HepG2 (cell line): ENCODE measurements around the gene TM4SF1. TPM values are rescaled to one million over a fixed set of nuclear protein-coding genes. Genes with fewer than 3 reads are reported as not detected.
A peak's percentile ranks its signal among the peaks of the same experiment; 100 is the strongest.

ENCODE experiments used
- ATAC-seq: fragments of 200-7000 bp; cut with Tn5 transposase; 3 replicates; pipeline ENCODE4 v1.9.1; 2020; ENCODE audit warnings: mild to moderate bottlenecking, moderate library complexity
- BruUV-seq: library from RNA; stranded (reverse); fragments of 400-500 nt; replicated peaks from 2 replicates; lab custom pipeline; 2021; lab: Mats Ljungman, UMichigan
- CTCF ChIA-PET: fragments of 300-600 bp; formaldehyde crosslinking; extraction: SDS; loops from one replicate; lab custom pipeline; 2021; ENCODE audit warnings: low total read pairs, inconsistent platforms, low intra/inter-chr PET ratio; lab: Yijun Ruan, JAX
- POLR2A ChIA-PET: fragments of 350-600 bp; sonication (Branson Sonifier 250); formaldehyde crosslinking; loops from one replicate; lab custom pipeline; 2020; ENCODE audit warnings: antibody characterized with exemption, inconsistent platforms; lab: Yijun Ruan, JAX
- DNase-seq: peaks from one replicate; pipeline ENCODE4 v3.0.0-alpha.2; 2015; ENCODE audit warnings: low spot score
- FAIRE-seq: peaks from 3 replicates; lab custom pipeline; 2011; peaks lifted over from hg19 to GRCh38; lab: Jason Lieb, UNC
- H2AFZ ChIP-seq: one replicate; pipeline ENCODE4 v1.6.1; 2011; ENCODE audit warnings: low read length, inconsistent platforms
- H3K27ac ChIP-seq: fragments of 300-600 bp; 3 replicates; pipeline ENCODE4 v1.8.0; 2011; ENCODE audit warnings: mixed run types, mild to moderate bottlenecking, mixed read lengths, low read length, inconsistent platforms; ENCODE audit not compliant: insufficient read depth; ENCODE audit errors: extremely low read length
- H3K27me3 ChIP-seq, 2 experiments: fragments of 200-600 bp in 1 of 2; 2 replicates in 1 of 2; 3 replicates in 1 of 2; pipeline versions ENCODE4 v1.6.0 to v1.8.0; 2011; ENCODE audit warnings: low read length in 2 of 2, mild to moderate bottlenecking in 2 of 2, moderate library complexity in 2 of 2, inconsistent platforms in 1 of 2; ENCODE audit not compliant: insufficient read depth in 2 of 2, control insufficient read depth in 1 of 2
- H3K36me3 ChIP-seq, 2 experiments: fragments of 200-600 bp in 1 of 2; replicated peaks in 1 of 2; 2 replicates in 1 of 2; 3 replicates in 1 of 2; pipeline versions ENCODE4 v1.5.1 to v1.8.0; 2011; ENCODE audit warnings: low read length in 2 of 2, inconsistent platforms in 1 of 2; ENCODE audit not compliant: insufficient read depth in 2 of 2, control insufficient read depth in 1 of 2
- H3K4me1 ChIP-seq: 2 replicates; pipeline ENCODE4 v1.5.1; 2012; ENCODE audit warnings: low read length, inconsistent platforms; ENCODE audit not compliant: insufficient read depth
- H3K4me2 ChIP-seq: 2 replicates; pipeline ENCODE4 v1.6.0; 2011; ENCODE audit warnings: low read depth, low read length, inconsistent platforms
- H3K4me3 ChIP-seq, 3 experiments: fragments of 200-600 bp in 1 of 3; sonication (generic), shearing (Covaris generic) in 1 of 3; replicated peaks in 1 of 3; 2 replicates each; pipeline ENCODE4 v1.5.1; 2011 to 2016; ENCODE audit warnings: low read length in 3 of 3, inconsistent platforms in 2 of 3, low read depth in 2 of 3, mild to moderate bottlenecking in 2 of 3, control low read depth in 1 of 3, mixed read lengths in 1 of 3; ENCODE audit not compliant: insufficient read depth in 1 of 3
- H3K79me2 ChIP-seq: one replicate; pipeline ENCODE4 v1.6.1; 2011; ENCODE audit warnings: low read length, inconsistent platforms; ENCODE audit not compliant: insufficient read depth
- H3K9ac ChIP-seq: 2 replicates; pipeline ENCODE4 v1.6.0; 2011; ENCODE audit warnings: mild to moderate bottlenecking, low read depth, low read length, inconsistent platforms; ENCODE audit not compliant: insufficient read depth
- H3K9me3 ChIP-seq: 2 replicates; pipeline ENCODE4 v1.5.1; 2012; ENCODE audit warnings: mild to moderate bottlenecking, low read length
- H4K20me1 ChIP-seq: 2 replicates; pipeline ENCODE4 v1.6.0; 2011; ENCODE audit warnings: inconsistent platforms, mild to moderate bottlenecking, low read length, moderate library complexity; ENCODE audit not compliant: insufficient read depth
- ATF1 ChIP-seq: IDR thresholded peaks from 2 replicates; pipeline ENCODE4 v1.6.1; 2016; ENCODE audit warnings: mild to moderate bottlenecking, control low read depth
- FOXA1 ChIP-seq, 2 experiments: fragments of 450-650 bp in 1 of 2; sonication (generic) in 1 of 2; formaldehyde crosslinking in 1 of 2; IDR thresholded peaks; 2 replicates each; pipeline versions ENCODE4 v1.4.0 to v1.6.1; 2016 to 2020; ENCODE audit warnings: missing genetic modification reagents in 1 of 2
- KIAA2018 ChIP-seq: sonication (generic); formaldehyde crosslinking; IDR thresholded peaks from 2 replicates; pipeline ENCODE4 v1.5.0; 2020; ENCODE audit warnings: mild to moderate bottlenecking, missing genetic modification reagents, borderline replicate concordance
- PAF1 ChIP-seq: IDR thresholded peaks from 2 replicates; pipeline ENCODE4 v1.6.1; 2016; ENCODE audit warnings: missing genetic modification reagents, missing compliant biosample characterization
- PREB ChIP-seq: sonication (generic); formaldehyde crosslinking; IDR thresholded peaks from 2 replicates; pipeline ENCODE4 v1.4.0; 2020; ENCODE audit warnings: missing genetic modification reagents
- RARG ChIP-seq: sonication (generic); formaldehyde crosslinking; IDR thresholded peaks from 2 replicates; pipeline ENCODE4 v1.4.0; 2020; ENCODE audit warnings: low read depth, mild to moderate bottlenecking, missing genetic modification reagents
- SNAI1 ChIP-seq: sonication (generic); formaldehyde crosslinking; IDR thresholded peaks from 2 replicates; pipeline ENCODE4 v1.5.0; 2020; ENCODE audit warnings: mild to moderate bottlenecking, missing genetic modification reagents, borderline replicate concordance
- ZNF326 ChIP-seq: sonication (generic); formaldehyde crosslinking; IDR thresholded peaks from 2 replicates; pipeline ENCODE4 v1.4.0; 2020; ENCODE audit warnings: missing genetic modification reagents, borderline replicate concordance
- ZNF619 ChIP-seq: sonication (generic); formaldehyde crosslinking; IDR thresholded peaks from 2 replicates; pipeline ENCODE4 v1.4.0; 2020; ENCODE audit warnings: mild to moderate bottlenecking, missing genetic modification reagents
- WGBS: methylation state at CpG from one replicate; pipeline ENCODE4 v1.1.6; 2017; ENCODE audit warnings: low lambda C conversion rate; 5-methylcytosine and 5-hydroxymethylcytosine counted together
- in situ Hi-C: cut with HindIII; loops from 2 replicates; pipeline ENCODE4 v1.10.0; 2017; ENCODE audit warnings: low pct_unique_long_range_greater_than_20kb; ENCODE audit not compliant: extremely low pct_ligation_motif_present
- intact Hi-C: fragments of 100-400 bp; cut with micrococcal nuclease; formaldehyde crosslinking; loops from one replicate; pipeline ENCODE4 v1.10.0; 2022; ENCODE audit not compliant: unreplicated experiment
- polyA plus RNA-seq, 8 experiments: library from polyadenylated mRNA; depleted of rRNA in 3 of 8; stranded (reverse) in 7 of 8; unstranded in 1 of 8; fragments of >200 nt; fragmentation: Illumina TruSeq in 4 of 8; extraction: Trizol in 4 of 8; gene quantifications; 2 replicates each; pipeline versions ENCODE4 v1.2.1 to v1.2.3, GENCODE V29; 2011 to 2016; ENCODE audit warnings: low read depth in 4 of 8, missing spikeins in 1 of 8, mixed read lengths in 1 of 8; ENCODE audit not compliant: insufficient read depth in 1 of 8
- total RNA-seq, 5 experiments: library from RNA; depleted of rRNA; stranded (reverse); fragments of >200 nt; fragmentation: Illumina TruSeq; extraction: Trizol; gene quantifications; 2 replicates each; pipeline ENCODE4 v1.2.3, GENCODE V29; 2016; ENCODE audit warnings: low read depth in 1 of 5

The TM4SF1 gene
- total and polyA plus RNA-seq, 2 of the 13 experiments (the other 11 are each of a cell fraction or from before 2014, with no cell fraction given) = 431 to 1,359 TPM

- TF ChIP-seq FOXA1 (IDR thresholded peaks at IDR 0.05) (no peak), FOXA1 (CRISPR knock-in tag; IDR thresholded peaks at IDR 0.05) (peak; percentile 90)
Observed at GRCh38 chr3:149371001-149371722, 6.3 kb downstream of the TM4SF1 start (continued).

- ChIA-PET POLR2A (interaction anchor here (0.7 to 10.4 kb wide), 12 partner anchors 8 to 288 kb away, joined by 3 to 265 read pairs (median 4); partner anchors contain the start of genes CP and WWTR1), CTCF (no interaction called here)
- Histone ChIP-seq H3K4me2 (peak overlapping the region; percentile 96), H3K4me1 (peaks cover 95% of the 10 kb centered on the region), H3K4me3 (peak overlapping the region; percentile 14 to 39 (median 22); a peak in 3 of 6 replicates), H3K79me2 (peaks cover 41% of the 10 kb centered on the region), H3K9ac (peak overlapping the region; percentile 61), H3K27ac (peak overlapping the region; percentile 92), H3K36me3 (peaks cover 7 to 39% of the 10 kb centered on the region in 2 experiments), H2AFZ (no peak overlapping the region), H3K9me3 (no peaks in the 10 kb centered on the region), H4K20me1 (0 out of 2 replicates have a peak, but pooled peaks cover 4% of the 10 kb centered on the region), H3K27me3 (no peaks in the 10 kb centered on the region)
- FAIRE-seq (no peak), DNase-seq (no peak), ATAC-seq (no peak)
- BruUV-seq = no TSS peak
- intact Hi-C loops = loop anchor here (1.0 to 5.0 kb wide), 4 partner anchors 7 to 112 kb away; partner anchors contain the start of gene TM4SF1
- 28% methylated on average over 3 of the region's 3 CpGs for WGBS
- in situ Hi-C loops = no loop called here
- TF ChIP-seq ATF1 = no peak
- TF ChIP-seq PREB = no peak
- no peak for TF ChIP-seq KIAA2018 (CRISPR knock-in tag)
- no peak for TF ChIP-seq ZNF326 (CRISPR knock-in tag)
- no peak for TF ChIP-seq SNAI1 (CRISPR knock-in tag)
- TF ChIP-seq ZNF619 (CRISPR knock-in tag) = no peak
- TF ChIP-seq PAF1 (CRISPR knock-in tag) = 0 out of 2 replicates have a peak, but pooled peaks have one; percentile 48
- TF ChIP-seq RARG (CRISPR knock-in tag) = no peak
Observed at GRCh38 chr3:149369991-149370866, 7.2 kb downstream of the TM4SF1 start.
